Heart left ventricle (tissue), 16 donors: Measurements from ENCODE around the gene PTPRN2. TPM values are rescaled to one million over a fixed set of nuclear protein-coding genes. Genes with fewer than 3 reads are reported as not detected.

Source experiments
- ATAC-seq, 4 donors: fragments of 200-7000 bp; cut with Tn5 transposase; one replicate each; pipeline ENCODE4 v1.9.1; 2020 to 2022; ENCODE audit warnings: moderate library complexity in 4 of 4, mild to moderate bottlenecking in 3 of 4, moderate number of reproducible peaks in 1 of 4
- DNase-seq, 5 donors: peaks; one replicate each; pipeline ENCODE4 v3.0.0-alpha.2; 2020
- H3K27ac ChIP-seq, 12 donors: fragments of 200-600 bp; sonication (generic) in 4 of 12; one replicate each; pipeline versions ENCODE4 v1.5.0 to v1.8.0; 2016 to 2022; ENCODE audit warnings: mild to moderate bottlenecking in 2 of 12
- H3K27me3 ChIP-seq, 9 donors: fragments of 200-600 bp; sonication (generic) in 2 of 9; one replicate each; pipeline versions ENCODE4 v1.5.1 to v1.8.0; 2016 to 2022; ENCODE audit warnings: mild to moderate bottlenecking in 3 of 9
- H3K36me3 ChIP-seq, 9 donors: fragments of 200-600 bp; sonication (generic) in 2 of 9; one replicate each; pipeline versions ENCODE4 v1.5.0 to v1.8.0; 2018 to 2022; ENCODE audit warnings: mild to moderate bottlenecking in 2 of 9
- H3K4me1 ChIP-seq, 12 donors: fragments of 200-600 bp; sonication (generic) in 4 of 12; one replicate each; pipeline versions ENCODE4 v1.5.0 to v1.8.0; 2016 to 2022; ENCODE audit warnings: mild to moderate bottlenecking in 3 of 12
- H3K4me3 ChIP-seq, 12 donors: fragments of 200-600 bp; sonication (generic) in 4 of 12; one replicate each; pipeline versions ENCODE4 v1.5.0 to v1.8.0; 2017 to 2022; ENCODE audit warnings: mild to moderate bottlenecking in 9 of 12, moderate library complexity in 4 of 12
- H3K9me3 ChIP-seq, 12 donors: fragments of 200-600 bp; sonication (generic) in 4 of 12; one replicate each; pipeline versions ENCODE4 v1.5.0 to v1.8.0; 2016 to 2022; ENCODE audit warnings: mild to moderate bottlenecking in 1 of 12
- POLR2A ChIP-seq, 2 donors: fragments of 450-650 bp; IDR thresholded peaks; one replicate each; pipeline ENCODE4 v1.6.1; 2017; ENCODE audit warnings: antibody characterized with exemption in 2 of 2, mild to moderate bottlenecking in 2 of 2, moderate library complexity in 2 of 2
- WGBS, 4 donors: extraction: QIAGEN DNeasy Blood & Tissue Kit in 2 of 4; methylation state at CpG; one replicate each; pipeline versions ENCODE4 v1.1.5 to v1.1.7; 2013 to 2018; 5-methylcytosine and 5-hydroxymethylcytosine counted together
- intact Hi-C, 10 donors: fragments of 100-400 bp; cut with DNase I; formaldehyde crosslinking; loops; one replicate each; pipeline versions ENCODE4 v1.11.1 to v1.14.2; 2022
- polyA plus RNA-seq, 2 donors: library from polyadenylated mRNA; stranded (reverse); fragments of 200-250 nt; gene quantifications; one replicate each; pipeline ENCODE4 v1.2.3, GENCODE V29; 2013
- total RNA-seq, 9 donors: library from RNA; depleted of rRNA in 2 of 9; stranded (reverse); fragments of >200 nt in 2 of 9; fragmentation: NEBNext Ultra II Directional in 3 of 9; extraction: Animal tissue kit (Norgen Biotek cat#: 25700) in 3 of 9; gene quantifications; one replicate each; pipeline versions ENCODE4 v1.1.0 to v1.2.4, GENCODE V29; 2016 to 2023
- TF ChIP-seq, protein P1 (sequence below), 12 donors: fragments of 200-600 bp; sonication (generic) in 4 of 12; IDR thresholded peaks; one replicate each; pipeline versions ENCODE4 v1.5.0 to v1.8.0; 2018 to 2022; ENCODE audit warnings: antibody characterized with exemption in 12 of 12, mild to moderate bottlenecking in 5 of 12
- donor health status: ischemic (EF 13 %, LVEDD 7.1; RV severe dilation, severe dysfunction).
- donor health status: healthy with polysubstance abuse.
- donor health status: DM: no; HTN: yes; CAD: no.
- donor health status: DM: no; HTN: no; CAD: no.
- donor health status: ischemic (EF 25% LVEDD 6.9; RV normal size, moderate dysfunction).
- donor health status: ischemic (EF 25% LVEDD 5.7; RV mildly dilated, moderate dysfunction).
- donor health status: healthy.
- donor health status: DM: yes; HTN: yes; CAD: no.
- donor health status: ischemic (EF 35%, LVEDD 5.7; RV mildly dilated, moderate dysfunction).
- donor health status: nonischemic (EF 11% LVEDD 7.7; RV severe dilation, severe dysfunction).
- donor health status: DM: yes; HTN: yes; CAD: no.
- donor health status: PGD.
- donor health status: ischemic (EF 29% LVEDD 5.4; RV normal size, mild dysfunction).
- donor health status: nonischemic (EF 23%, LVEDD 6.1; RV moderate dilation, normal function).

Gene PTPRN2
- total and polyA plus RNA-seq, 11 donors, result 0.61 to 2.3 (median 1.3) TPM

DNA sequence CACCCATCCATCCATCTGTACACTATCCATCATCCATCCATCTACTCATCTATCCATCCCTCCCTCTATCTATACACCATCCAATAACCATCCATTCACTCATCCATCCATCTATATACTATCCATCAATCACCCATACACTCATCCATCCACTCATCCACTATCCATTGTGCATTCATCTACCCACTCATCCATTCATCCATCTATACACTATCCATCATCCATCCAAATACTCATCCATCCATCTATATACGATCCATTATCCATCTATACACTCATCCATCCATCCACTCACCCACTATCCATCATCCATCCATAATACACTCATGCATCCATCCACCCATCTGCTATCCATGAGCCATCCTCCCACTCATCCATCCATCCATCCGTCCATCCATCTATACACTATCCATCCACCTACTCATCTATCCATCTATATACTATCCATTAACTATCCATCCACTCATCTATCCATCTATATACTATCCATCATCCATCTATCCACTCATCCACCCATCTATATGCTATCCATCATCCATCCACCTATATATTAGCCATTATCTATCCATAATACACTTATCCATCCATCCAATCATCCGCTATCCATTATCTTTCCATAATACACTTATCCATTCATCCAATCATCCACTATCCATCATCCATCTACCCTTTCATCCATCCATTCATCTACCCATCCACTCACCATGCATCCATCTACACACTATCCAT is 765.5 kb downstream of the PTPRN2 start:
- 74 to 81% (median 79%) methylated on average over 3 of the region's 3 CpGs for WGBS, 4 donors
- H3K9me3 ChIP-seq, result no peaks in the 10 kb centered on the region
- no peak for ATAC-seq
- intact Hi-C loops, result no loop called here
- no peaks in the 10 kb centered on the region for H3K4me1 ChIP-seq
- DNase-seq, result no peak
- no peak overlapping the region for H3K27ac ChIP-seq
- no peak overlapping the region for H3K4me3 ChIP-seq
- peaks cover 0 to 3% (median 0%) of the 10 kb centered on the region in 9 donors for H3K27me3 ChIP-seq
- TF ChIP-seq, protein P1, sequence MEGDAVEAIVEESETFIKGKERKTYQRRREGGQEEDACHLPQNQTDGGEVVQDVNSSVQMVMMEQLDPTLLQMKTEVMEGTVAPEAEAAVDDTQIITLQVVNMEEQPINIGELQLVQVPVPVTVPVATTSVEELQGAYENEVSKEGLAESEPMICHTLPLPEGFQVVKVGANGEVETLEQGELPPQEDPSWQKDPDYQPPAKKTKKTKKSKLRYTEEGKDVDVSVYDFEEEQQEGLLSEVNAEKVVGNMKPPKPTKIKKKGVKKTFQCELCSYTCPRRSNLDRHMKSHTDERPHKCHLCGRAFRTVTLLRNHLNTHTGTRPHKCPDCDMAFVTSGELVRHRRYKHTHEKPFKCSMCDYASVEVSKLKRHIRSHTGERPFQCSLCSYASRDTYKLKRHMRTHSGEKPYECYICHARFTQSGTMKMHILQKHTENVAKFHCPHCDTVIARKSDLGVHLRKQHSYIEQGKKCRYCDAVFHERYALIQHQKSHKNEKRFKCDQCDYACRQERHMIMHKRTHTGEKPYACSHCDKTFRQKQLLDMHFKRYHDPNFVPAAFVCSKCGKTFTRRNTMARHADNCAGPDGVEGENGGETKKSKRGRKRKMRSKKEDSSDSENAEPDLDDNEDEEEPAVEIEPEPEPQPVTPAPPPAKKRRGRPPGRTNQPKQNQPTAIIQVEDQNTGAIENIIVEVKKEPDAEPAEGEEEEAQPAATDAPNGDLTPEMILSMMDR (IDR thresholded peaks at IDR 0.05), result no peak
- TF ChIP-seq POLR2A (IDR thresholded peaks at IDR 0.05), result no peak
- H3K36me3 ChIP-seq, result no peaks in the 10 kb centered on the region

DNA sequence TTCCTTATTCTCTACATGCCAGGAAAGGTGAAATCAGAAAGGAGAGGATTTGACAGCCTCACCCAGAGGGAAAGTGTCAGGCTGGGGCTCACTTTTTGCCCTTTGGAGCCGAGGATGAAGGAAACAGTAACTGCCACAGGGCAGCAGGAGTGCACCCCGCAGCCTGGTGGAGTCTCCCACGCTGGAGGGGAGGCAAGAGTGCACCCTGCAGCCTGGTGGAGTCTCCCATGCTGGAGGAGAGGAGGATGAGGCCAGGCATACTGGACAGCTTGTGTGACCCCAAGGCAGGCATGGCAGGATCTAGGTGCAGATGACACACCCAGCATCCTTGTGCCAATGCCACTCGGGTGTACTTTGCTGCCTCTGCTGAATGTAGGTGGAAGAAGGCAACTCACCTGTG is 766.8 kb downstream of the PTPRN2 start:
- H3K27ac ChIP-seq, result no peak overlapping the region
- 75 to 87% (median 82%) methylated on average over 4 of the region's 4 CpGs for WGBS, 4 donors
- no peak for ATAC-seq
- intact Hi-C loops, result no loop called here
- peak in 1 of 5 donors; percentile 31 for DNase-seq
- H3K27me3 ChIP-seq, result peaks cover 0 to 3% (median 0%) of the 10 kb centered on the region in 9 donors
- H3K4me3 ChIP-seq, result no peak overlapping the region
- no peak for TF ChIP-seq POLR2A (IDR thresholded peaks at IDR 0.05)
- TF ChIP-seq, protein P1 (IDR thresholded peaks at IDR 0.05), result no peak
- no peaks in the 10 kb centered on the region for H3K9me3 ChIP-seq
- H3K36me3 ChIP-seq, result no peaks in the 10 kb centered on the region
- no peaks in the 10 kb centered on the region for H3K4me1 ChIP-seq

DNA sequence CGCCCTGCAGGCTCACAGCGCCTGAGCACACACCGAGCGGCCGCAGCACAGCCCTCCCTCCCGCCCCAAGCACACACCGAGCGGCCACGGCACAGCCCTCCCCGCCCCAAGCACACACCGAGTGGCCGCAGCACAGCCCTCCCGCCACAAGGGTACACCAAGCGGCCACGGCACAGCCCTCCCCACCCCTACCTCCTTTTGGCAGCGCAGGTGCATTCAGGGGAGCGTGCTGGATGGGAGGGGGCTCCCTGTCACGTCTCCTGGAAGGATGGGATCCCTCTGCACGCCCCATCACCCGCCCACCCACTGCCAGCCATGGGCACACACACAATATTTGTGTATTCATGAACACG is 768.2 kb downstream of the PTPRN2 start:
- WGBS, 4 donors, result 65 to 87% (median 83%) methylated on average over 18 to 21 of the region's 21 CpGs
- no peak for TF ChIP-seq POLR2A (IDR thresholded peaks at IDR 0.05)
- TF ChIP-seq, protein P1 (IDR thresholded peaks at IDR 0.05), result no peak
- intact Hi-C loops, result no loop called here
- Histone ChIP-seq H3K36me3 (no peaks in the 10 kb centered on the region), H3K27ac (no peak overlapping the region), H3K27me3 (peaks cover 0 to 3% (median 0%) of the 10 kb centered on the region in 9 donors), H3K9me3 (no peaks in the 10 kb centered on the region), H3K4me3 (no peak overlapping the region), H3K4me1 (no peaks in the 10 kb centered on the region)
- ATAC-seq (no peak), DNase-seq (peak in 1 of 5 donors; percentile 46)

DNA sequence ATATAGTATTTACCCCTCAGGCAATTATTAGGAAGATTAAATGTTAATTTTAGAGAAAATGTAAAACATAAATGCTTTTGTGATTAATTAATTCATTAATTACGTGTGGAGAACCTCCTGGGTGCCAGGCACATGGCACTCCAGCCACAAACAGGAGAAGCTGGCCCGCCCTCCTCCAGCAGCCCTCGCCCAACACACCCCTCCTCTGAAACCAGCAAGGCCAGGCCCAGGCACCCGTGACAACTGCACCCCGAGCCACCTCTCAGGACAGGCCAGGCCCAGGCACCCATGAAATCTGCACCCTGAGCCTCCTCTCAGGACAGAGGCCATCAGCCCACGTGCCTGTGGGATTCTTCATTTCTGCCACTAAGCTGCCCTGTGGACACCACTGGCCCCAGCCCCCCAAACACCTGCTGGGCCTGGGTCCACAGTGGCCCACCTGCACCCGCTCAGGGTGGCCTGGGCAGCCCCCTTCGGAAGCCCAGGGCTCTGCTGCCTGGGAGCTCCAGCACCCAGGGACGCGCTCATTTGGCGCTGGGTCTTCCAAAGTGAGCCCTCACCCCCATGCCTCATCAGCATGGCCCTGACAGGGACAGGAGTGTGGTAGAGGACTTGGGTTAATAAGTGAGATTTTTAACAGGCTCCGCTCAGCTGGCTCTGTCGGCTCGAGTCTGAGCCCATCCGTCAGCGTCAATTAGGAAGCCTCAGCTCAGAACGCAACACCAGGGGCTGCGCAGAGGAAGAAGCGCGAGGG is 768.7 kb downstream of the PTPRN2 start:
- H3K4me3 ChIP-seq, result no peak overlapping the region
- intact Hi-C loops, result no loop called here
- no peak for DNase-seq
- 70 to 87% (median 82%) methylated on average over 20 of the region's 20 CpGs for WGBS, 4 donors
- H3K9me3 ChIP-seq, result no peaks in the 10 kb centered on the region
- H3K27ac ChIP-seq, result no peak overlapping the region
- H3K4me1 ChIP-seq, result no peaks in the 10 kb centered on the region
- H3K36me3 ChIP-seq, result no peaks in the 10 kb centered on the region
- TF ChIP-seq POLR2A (IDR thresholded peaks at IDR 0.05), result no peak
- TF ChIP-seq, protein P1 (IDR thresholded peaks at IDR 0.05), result no peak
- peaks cover 0 to 3% (median 0%) of the 10 kb centered on the region in 9 donors for H3K27me3 ChIP-seq
- ATAC-seq, result no peak
